ENCODE results near the gene ZNF587B.
"Not testable (repeated sequence)": the region's sequence is repeated elsewhere in the genome, so short reads cannot be mapped to it uniquely, and the experiment has no call there.

ZNF587B gene

DNA sequence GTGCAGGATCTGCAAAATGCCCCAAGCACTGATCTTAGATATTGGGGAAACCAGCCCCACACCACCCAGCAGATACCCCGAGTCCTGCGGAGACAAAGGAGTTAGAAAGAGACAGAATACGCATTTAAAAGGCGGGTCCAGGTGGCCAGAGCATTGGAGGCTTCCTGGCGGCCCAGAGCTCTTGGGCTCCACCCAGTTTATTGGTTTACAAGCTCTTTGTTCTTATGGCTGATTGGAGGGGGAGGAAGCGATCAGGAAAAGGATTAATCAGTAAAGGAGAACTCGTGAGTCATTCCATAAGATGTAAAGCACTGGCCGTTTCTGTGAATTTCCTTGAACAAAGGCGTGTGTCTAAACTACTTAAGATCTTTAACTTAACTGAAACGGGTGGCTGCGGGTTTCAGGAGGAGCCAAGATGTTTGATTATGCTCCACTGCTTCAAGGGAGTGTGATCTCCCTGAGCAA is 20.5 kb downstream of the ZNF587B start:
- Histone ChIP-seq H3K9me3 (ENCODE audit: severe bottlenecking) (no peaks in the 10 kb centered on the region), H3K27me3 (ENCODE audit: insufficient read depth, low read depth, severe bottlenecking) (no peaks in the 10 kb centered on the region), H3K36me3 (peaks cover 17% of the 10 kb centered on the region), H3K4me3 (ENCODE audit: low read depth, low read length) (peak overlapping the region; percentile 88), H3K27ac (peak overlapping the region; percentile 88)
- TF ChIP-seq, protein P1, sequence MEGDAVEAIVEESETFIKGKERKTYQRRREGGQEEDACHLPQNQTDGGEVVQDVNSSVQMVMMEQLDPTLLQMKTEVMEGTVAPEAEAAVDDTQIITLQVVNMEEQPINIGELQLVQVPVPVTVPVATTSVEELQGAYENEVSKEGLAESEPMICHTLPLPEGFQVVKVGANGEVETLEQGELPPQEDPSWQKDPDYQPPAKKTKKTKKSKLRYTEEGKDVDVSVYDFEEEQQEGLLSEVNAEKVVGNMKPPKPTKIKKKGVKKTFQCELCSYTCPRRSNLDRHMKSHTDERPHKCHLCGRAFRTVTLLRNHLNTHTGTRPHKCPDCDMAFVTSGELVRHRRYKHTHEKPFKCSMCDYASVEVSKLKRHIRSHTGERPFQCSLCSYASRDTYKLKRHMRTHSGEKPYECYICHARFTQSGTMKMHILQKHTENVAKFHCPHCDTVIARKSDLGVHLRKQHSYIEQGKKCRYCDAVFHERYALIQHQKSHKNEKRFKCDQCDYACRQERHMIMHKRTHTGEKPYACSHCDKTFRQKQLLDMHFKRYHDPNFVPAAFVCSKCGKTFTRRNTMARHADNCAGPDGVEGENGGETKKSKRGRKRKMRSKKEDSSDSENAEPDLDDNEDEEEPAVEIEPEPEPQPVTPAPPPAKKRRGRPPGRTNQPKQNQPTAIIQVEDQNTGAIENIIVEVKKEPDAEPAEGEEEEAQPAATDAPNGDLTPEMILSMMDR (IDR thresholded peaks at IDR 0.05; ENCODE audit: low read depth, low read length): no peak
- peak; percentile 57 for DNase-seq

DNA sequence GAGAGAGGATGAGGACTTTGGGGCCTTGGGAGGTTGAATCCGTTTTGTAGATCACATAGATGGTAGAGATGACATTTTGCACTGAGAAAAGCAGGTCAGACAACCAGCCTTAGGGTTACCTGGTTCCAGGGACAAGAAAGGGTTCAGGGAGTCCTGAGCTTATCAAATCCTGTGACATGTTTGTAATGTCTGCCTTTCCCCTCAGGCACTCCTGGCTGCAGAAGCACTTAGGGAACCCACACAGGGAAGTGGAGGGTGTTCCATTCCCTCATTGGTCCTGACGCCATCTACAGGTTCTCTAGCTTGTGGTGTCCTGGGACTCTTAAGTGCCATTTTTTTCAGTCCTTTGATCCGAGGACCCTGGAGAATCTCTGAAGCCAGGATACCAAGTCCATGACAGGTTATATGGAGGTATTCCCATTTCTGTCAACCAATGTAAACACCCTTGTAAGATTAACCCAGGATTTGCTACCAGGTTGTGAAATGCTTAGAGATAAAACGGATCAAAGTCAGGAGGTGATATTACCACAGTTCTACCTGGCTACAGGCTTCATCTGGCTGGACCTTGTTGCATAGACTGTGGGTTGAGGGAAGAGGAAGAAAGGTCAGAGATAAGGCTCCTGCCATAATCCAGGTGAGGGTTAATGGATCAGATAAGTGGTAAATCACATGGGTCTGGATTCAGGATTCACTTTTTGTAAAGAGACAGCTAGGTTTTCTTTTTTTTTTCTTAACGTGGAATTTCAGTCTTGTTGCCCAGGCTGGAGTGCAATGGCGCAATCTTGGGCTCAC is 21.9 kb downstream of the ZNF587B start:
- not testable (repeated sequence) for H3K9me3 ChIP-seq (ENCODE audit: severe bottlenecking); H3K4me3 ChIP-seq (ENCODE audit: low read depth, low read length); H3K27ac ChIP-seq; DNase-seq; H3K27me3 ChIP-seq (ENCODE audit: insufficient read depth, low read depth, severe bottlenecking)
- peaks cover 22% of the 10 kb centered on the region for H3K36me3 ChIP-seq

DNA sequence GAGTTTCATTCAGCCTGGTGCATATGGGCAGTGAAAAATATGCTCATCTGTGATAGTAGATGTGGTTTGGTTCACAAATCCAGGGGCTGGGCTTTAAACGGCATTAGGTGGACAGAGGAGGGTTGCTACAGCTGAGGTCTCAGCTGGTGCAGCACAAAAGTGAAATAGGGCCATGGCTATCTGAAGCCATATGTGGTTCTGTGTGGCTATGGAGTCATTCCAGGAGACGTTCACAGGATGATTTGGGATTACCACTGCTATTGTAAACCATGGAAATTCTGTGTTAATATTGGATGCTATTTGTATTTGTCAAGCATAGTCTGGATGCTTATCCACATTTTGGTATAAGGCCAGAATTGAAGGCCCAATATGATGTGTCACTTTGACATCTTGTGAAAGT is 24.0 kb downstream of the ZNF587B start:
- H3K36me3 ChIP-seq: peaks cover 32% of the 10 kb centered on the region
- H3K4me3 ChIP-seq (ENCODE audit: low read depth, low read length); H3K27me3 ChIP-seq (ENCODE audit: insufficient read depth, low read depth, severe bottlenecking); DNase-seq; H3K9me3 ChIP-seq (ENCODE audit: severe bottlenecking); H3K27ac ChIP-seq: not testable (repeated sequence)

DNA sequence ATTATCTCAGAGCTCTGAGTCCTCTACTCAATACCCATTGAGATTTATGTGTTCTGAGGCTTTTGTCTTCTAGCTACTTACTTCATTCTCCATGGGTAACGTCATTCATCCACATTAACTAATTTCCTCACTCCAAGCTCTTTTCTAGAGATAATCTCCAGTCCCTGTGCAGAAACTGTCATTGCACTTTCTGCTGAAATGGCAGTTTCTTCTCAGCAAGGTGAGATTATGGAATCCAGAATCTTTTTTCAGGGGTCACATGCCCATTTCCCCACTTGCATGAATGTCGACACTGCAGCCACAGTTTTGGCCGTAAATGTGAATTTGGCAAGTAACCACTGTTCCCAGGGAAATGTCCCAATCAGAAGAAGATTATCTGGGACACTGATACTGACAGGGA is 32.3 kb downstream of the ZNF587B start:
- peaks cover 73% of the 10 kb centered on the region for H3K36me3 ChIP-seq
- not testable (repeated sequence) for H3K27ac ChIP-seq; H3K27me3 ChIP-seq (ENCODE audit: insufficient read depth, low read depth, severe bottlenecking); H3K4me3 ChIP-seq (ENCODE audit: low read depth, low read length); DNase-seq; H3K9me3 ChIP-seq (ENCODE audit: severe bottlenecking)

DNA sequence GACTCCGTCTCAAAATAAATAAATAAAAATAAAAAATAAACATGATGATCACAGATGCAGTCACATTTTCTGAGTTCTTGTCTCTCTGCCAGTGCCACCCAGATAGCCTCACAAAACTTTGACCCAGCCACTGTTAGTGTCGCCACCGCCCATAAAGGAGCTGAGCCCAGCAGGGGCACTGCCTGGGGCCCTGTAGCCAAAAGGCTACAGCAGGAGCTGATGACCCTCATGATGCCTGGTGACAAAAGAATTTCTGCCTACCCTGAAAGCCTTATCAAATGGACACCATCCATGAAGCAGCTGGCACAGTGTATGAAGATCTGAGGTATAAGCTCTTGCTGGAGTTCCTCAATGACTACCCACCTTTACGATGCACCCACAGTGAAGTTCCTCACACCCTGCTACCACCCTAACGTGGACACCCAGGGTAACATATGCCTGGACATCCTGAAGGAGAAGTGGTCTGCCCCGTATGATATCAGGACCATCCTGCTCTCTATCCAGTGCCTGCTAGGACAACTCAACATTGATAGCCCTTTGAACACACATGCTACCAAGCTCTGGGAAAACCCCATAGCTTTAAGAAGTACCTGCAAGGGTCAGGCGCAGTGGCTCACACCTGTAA is 37.9 kb downstream of the ZNF587B start:
- DNase-seq: no peak
- TF ChIP-seq, protein P1 (IDR thresholded peaks at IDR 0.05; ENCODE audit: low read depth, low read length): no peak
- no peaks in the 10 kb centered on the region for H3K27me3 ChIP-seq (ENCODE audit: insufficient read depth, low read depth, severe bottlenecking)
- H3K4me3 ChIP-seq (ENCODE audit: low read depth, low read length): no peak overlapping the region
- peaks cover 3% of the 10 kb centered on the region for H3K9me3 ChIP-seq (ENCODE audit: severe bottlenecking)
- H3K27ac ChIP-seq: no peak overlapping the region
- H3K36me3 ChIP-seq: peaks cover 78% of the 10 kb centered on the region

DNA sequence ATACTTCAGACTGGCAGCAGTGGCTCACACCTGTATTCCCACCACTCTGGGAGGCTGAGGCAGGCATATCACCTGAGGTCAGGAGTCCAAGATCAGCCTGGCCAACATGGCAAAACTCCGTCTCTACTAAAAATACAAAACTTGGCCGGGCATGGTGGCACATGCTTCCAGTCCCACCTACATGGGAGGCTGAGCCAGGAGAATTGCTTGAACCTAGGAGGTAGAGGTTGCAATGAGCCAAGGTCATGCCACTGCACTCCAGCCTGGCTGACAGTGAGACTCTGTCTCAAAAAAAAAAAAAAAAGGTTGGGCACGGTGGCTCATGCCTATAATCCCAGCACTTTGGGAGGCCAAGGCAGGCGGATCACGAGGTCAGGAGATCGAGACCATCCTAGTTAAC is 39.6 kb downstream of the ZNF587B start:
- not testable (repeated sequence) for DNase-seq; H3K9me3 ChIP-seq (ENCODE audit: severe bottlenecking); H3K27ac ChIP-seq; H3K27me3 ChIP-seq (ENCODE audit: insufficient read depth, low read depth, severe bottlenecking); H3K4me3 ChIP-seq (ENCODE audit: low read depth, low read length)
- peaks cover 77% of the 10 kb centered on the region for H3K36me3 ChIP-seq

DNA sequence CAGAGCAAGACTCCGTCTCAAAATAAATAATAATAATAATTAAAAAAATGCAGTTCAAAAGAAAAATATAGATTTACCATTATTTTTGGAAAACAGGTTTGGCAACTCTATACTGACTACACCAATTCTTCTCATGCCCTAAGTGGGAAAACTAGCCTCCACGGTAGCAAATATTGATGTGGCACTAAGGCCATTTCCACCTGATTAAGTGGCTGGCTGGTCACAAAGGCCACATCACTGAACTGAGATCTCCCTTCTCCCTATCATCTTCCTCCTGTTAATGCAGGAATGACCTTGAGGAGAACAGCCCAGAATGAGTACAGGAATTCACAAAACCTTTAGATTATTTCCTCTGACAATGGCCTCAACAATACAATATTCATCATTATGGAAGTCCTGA is 40.1 kb downstream of the ZNF587B start:
- peaks cover 3% of the 10 kb centered on the region for H3K9me3 ChIP-seq (ENCODE audit: severe bottlenecking)

More for the DNA sequence above, 40.1 kb downstream of the ZNF587B start:
- Histone ChIP-seq H3K27me3 (ENCODE audit: insufficient read depth, low read depth, severe bottlenecking) (no peaks in the 10 kb centered on the region), H3K36me3 (peaks cover 75% of the 10 kb centered on the region), H3K27ac (no peak overlapping the region), H3K4me3 (ENCODE audit: low read depth, low read length) (no peak overlapping the region)
- no peak for DNase-seq
- TF ChIP-seq, protein P1 (IDR thresholded peaks at IDR 0.05; ENCODE audit: low read depth, low read length): no peak
